A549 (cell line): ENCODE data around the gene PTPRN2. TPM values are rescaled to one million over a fixed set of nuclear protein-coding genes. Genes with fewer than 3 reads are reported as not detected.

Source experiments
- ATAC-seq, 2 experiments: fragments of 200-7000 bp in 1 of 2; fragments of >200 bp in 1 of 2; cut with Nextera tagmentation in 1 of 2; cut with Tn5 transposase in 1 of 2; 3 replicates each; pipeline versions ENCODE4 v1.8.0 to v1.9.1; 2018 to 2020; ENCODE audit warnings: mild to moderate bottlenecking in 1 of 2, moderate library complexity in 1 of 2
- CTCF ChIA-PET: fragments of 300-600 bp; sonication (Branson Sonifier 250); formaldehyde crosslinking; extraction: SDS; loops from one replicate; lab custom pipeline; 2021; ENCODE audit warnings: antibody characterized with exemption, inconsistent platforms; lab: Yijun Ruan, JAX
- POLR2A ChIA-PET: fragments of 350-600 bp; formaldehyde crosslinking; extraction: SDS; loops from one replicate; lab custom pipeline; 2021; ENCODE audit warnings: antibody characterized with exemption, inconsistent platforms; lab: Yijun Ruan, JAX
- DNase-seq, 2 experiments: peaks; one replicate each; pipeline versions ENCODE4 v3.0.0 to v3.0.0-alpha.2; 2011 to 2016; ENCODE audit warnings: low read depth in 1 of 2, low spot score in 1 of 2
- FAIRE-seq: peaks from 2 replicates; lab custom pipeline; 2011; peaks lifted over from hg19 to GRCh38; lab: Jason Lieb, UNC
- H3K27ac ChIP-seq, 2 experiments: fragments of >200 bp; sonication (Bioruptor Twin); formaldehyde crosslinking; 3 replicates each; pipeline ENCODE4 v1.5.1; 2016 to 2017
- H3K4me1 ChIP-seq: fragments of >200 bp; sonication (Bioruptor Twin); formaldehyde crosslinking; 3 replicates; pipeline ENCODE4 v1.6.1; 2016
- H3K4me2 ChIP-seq: fragments of >200 bp; sonication (Bioruptor Twin); formaldehyde crosslinking; 3 replicates; pipeline ENCODE4 v1.6.1; 2016
- H3K4me3 ChIP-seq: fragments of >200 bp; sonication (Bioruptor Twin); formaldehyde crosslinking; 3 replicates; pipeline ENCODE4 v1.5.1; 2016
- H3K9me3 ChIP-seq: fragments of >200 bp; sonication (Bioruptor Twin); formaldehyde crosslinking; 3 replicates; pipeline ENCODE4 v1.6.1; 2016
- CBX8 ChIP-seq: fragments of 200-600 bp; sonication (generic); IDR thresholded peaks from 2 replicates; pipeline ENCODE4 v1.6.1; 2016
- CTCF ChIP-seq: fragments of >200 bp; sonication (Bioruptor Twin); formaldehyde crosslinking; IDR thresholded peaks from 3 replicates; pipeline ENCODE4 v1.5.1; 2016
- FOXS1 ChIP-seq: fragments of 250-450 bp; sonication (Bioruptor Pico); IDR thresholded peaks from 2 replicates; pipeline ENCODE4 v1.5.0; 2020; ENCODE audit warnings: mild to moderate bottlenecking, moderate library complexity
- HDAC2 ChIP-seq: fragments of 200-600 bp; sonication (generic); IDR thresholded peaks from 2 replicates; pipeline ENCODE4 v1.6.1; 2016
- HEYL ChIP-seq: fragments of 250-450 bp; sonication (Bioruptor Pico); IDR thresholded peaks from 2 replicates; pipeline ENCODE4 v1.8.0; 2021; ENCODE audit warnings: mild to moderate bottlenecking, moderate library complexity
- HOXB13 ChIP-seq: fragments of 250-450 bp; sonication (Bioruptor Pico); IDR thresholded peaks from 2 replicates; pipeline ENCODE4 v1.5.0; 2020; ENCODE audit warnings: low read depth, mild to moderate bottlenecking, moderate library complexity
- HOXB5 ChIP-seq: fragments of 250-450 bp; sonication (Bioruptor Pico); IDR thresholded peaks from 2 replicates; pipeline ENCODE4 v1.5.0; 2020; ENCODE audit warnings: mild to moderate bottlenecking, moderate library complexity
- MAFK ChIP-seq: fragments of 450-650 bp; IDR thresholded peaks from 2 replicates; pipeline ENCODE4 v1.6.1; 2014; ENCODE audit not compliant: partially characterized antibody
- MYC ChIP-seq: IDR thresholded peaks from 2 replicates; pipeline ENCODE4 v1.6.1; 2012; ENCODE audit warnings: mild to moderate bottlenecking, inconsistent platforms, low read length, improper control_type of control experiment, borderline replicate concordance
- NFE2L2 ChIP-seq: fragments of 150-350 bp; conservative IDR thresholded peaks from 2 replicates; pipeline ENCODE4 v1.6.1; 2014; ENCODE audit warnings: low read length
- NPAS2 ChIP-seq: fragments of 250-450 bp; sonication (Bioruptor Pico); IDR thresholded peaks from 2 replicates; pipeline ENCODE4 v1.8.0; 2022; ENCODE audit warnings: mild to moderate bottlenecking, moderate library complexity, borderline replicate concordance
- POLR2AphosphoS2 ChIP-seq: conservative IDR thresholded peaks from 2 replicates; pipeline ENCODE4 v1.6.1; 2012; ENCODE audit warnings: low read length, improper control_type of control experiment, inconsistent platforms
- RAD21 ChIP-seq, 2 experiments: fragments of >200 bp in 1 of 2; sonication (Bioruptor Twin) in 1 of 2; formaldehyde crosslinking in 1 of 2; IDR thresholded peaks in 1 of 2; conservative IDR thresholded peaks in 1 of 2; 2 replicates in 1 of 2; 3 replicates in 1 of 2; pipeline ENCODE4 v1.6.1; 2012 to 2018; ENCODE audit warnings: inconsistent platforms in 1 of 2
- RARB ChIP-seq: fragments of 250-450 bp; sonication (Bioruptor Pico); IDR thresholded peaks from 2 replicates; pipeline ENCODE4 v1.8.0; 2021; ENCODE audit warnings: mild to moderate bottlenecking, moderate library complexity
- RNF2 ChIP-seq: fragments of 200-600 bp; sonication (generic); IDR thresholded peaks from 2 replicates; pipeline ENCODE4 v1.6.1; 2016; ENCODE audit warnings: low read depth, mild to moderate bottlenecking, antibody characterized with exemption, moderate library complexity, borderline replicate concordance
- ZFP36 ChIP-seq: fragments of 450-650 bp; IDR thresholded peaks from 2 replicates; pipeline ENCODE4 v1.6.1; 2014; ENCODE audit warnings: borderline replicate concordance; ENCODE audit not compliant: partially characterized antibody
- WGBS: methylation state at CpG from one replicate; pipeline ENCODE4 v1.1.6; 2017; ENCODE audit errors: missing lambda C conversion rate; 5-methylcytosine and 5-hydroxymethylcytosine counted together
- polyA plus RNA-seq, 4 experiments: library from polyadenylated mRNA; depleted of rRNA in 3 of 4; stranded (reverse); fragments of >200 nt; fragmentation: RNase III in 1 of 4; extraction: RNeasy Plus Mini Kit Qiagen cat#74134 plus additional on column Dnase treatment in 1 of 4; gene quantifications; 2 replicates in 3 of 4; 3 replicates in 1 of 4; pipeline ENCODE4 v1.2.3, GENCODE V29; 2011 to 2017
- TF ChIP-seq, protein P1 (sequence below): fragments of >200 bp; sonication (Bioruptor Twin); formaldehyde crosslinking; IDR thresholded peaks from 3 replicates; pipeline ENCODE4 v1.6.1; 2016
- TF ChIP-seq, protein P2 (sequence below): fragments of 150-350 bp; IDR thresholded peaks from 2 replicates; pipeline ENCODE4 v1.6.1; 2014; ENCODE audit warnings: low read depth, mild to moderate bottlenecking, low read length

Gene PTPRN2
- polyA plus RNA-seq, 2 of the 4 experiments (the other 2 are of a cell fraction): 0.41 to 1.2 TPM

DNA sequence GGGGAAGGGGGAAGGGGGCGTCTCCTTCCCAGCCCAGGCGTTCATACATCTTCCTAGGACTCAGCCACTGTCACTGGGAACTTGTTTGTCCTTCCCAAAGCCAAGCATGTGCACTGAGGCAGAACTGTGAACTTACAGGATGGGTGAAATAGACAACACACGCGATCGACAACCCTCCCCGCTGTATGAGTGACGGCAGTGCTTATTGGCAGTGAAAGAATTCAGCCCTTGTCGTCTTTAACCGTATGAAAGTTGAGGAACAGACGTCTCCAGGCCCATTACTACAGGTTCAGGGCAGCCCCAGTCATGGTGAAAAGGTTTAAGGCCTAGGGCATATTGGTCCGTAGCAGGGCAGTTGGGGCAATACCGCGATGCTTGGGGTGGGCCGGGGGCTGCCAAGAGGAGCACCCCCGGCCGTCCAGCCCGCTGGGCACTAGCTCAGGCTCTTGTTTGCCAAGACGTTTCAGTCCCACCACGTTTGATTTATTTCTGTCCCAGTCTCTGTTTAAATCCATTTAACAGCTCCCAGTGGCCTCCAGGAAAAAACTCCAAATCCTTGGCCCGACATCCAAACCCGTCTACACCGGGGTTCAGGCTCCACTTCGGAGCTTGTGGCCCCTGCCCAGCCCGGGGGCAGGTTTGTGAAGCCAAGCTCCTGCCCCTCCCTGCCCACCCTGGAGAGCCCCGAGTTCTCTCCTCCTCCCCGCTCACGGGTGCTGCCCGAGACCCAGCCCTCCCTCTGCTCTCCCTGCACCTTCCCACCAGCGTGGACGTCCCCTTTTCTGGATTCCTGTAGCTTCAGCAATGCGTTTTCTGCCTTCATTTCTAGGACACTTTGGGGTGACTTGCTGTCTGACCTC lies 1091.0 kb downstream of the PTPRN2 start:
- TF ChIP-seq RAD21 (conservative IDR thresholded peaks at IDR 0.05 in 1 of 2, IDR thresholded peaks at IDR 0.05 in 1 of 2) (no peak), NFE2L2 (no peak), RARB (no peak), NPAS2 (CRISPR knock-in tag) (no peak), HOXB13 (CRISPR knock-in tag) (no peak), POLR2AphosphoS2 (no peak), HEYL (CRISPR knock-in tag) (no peak), RNF2 (no peak)
- TF ChIP-seq, protein P1, sequence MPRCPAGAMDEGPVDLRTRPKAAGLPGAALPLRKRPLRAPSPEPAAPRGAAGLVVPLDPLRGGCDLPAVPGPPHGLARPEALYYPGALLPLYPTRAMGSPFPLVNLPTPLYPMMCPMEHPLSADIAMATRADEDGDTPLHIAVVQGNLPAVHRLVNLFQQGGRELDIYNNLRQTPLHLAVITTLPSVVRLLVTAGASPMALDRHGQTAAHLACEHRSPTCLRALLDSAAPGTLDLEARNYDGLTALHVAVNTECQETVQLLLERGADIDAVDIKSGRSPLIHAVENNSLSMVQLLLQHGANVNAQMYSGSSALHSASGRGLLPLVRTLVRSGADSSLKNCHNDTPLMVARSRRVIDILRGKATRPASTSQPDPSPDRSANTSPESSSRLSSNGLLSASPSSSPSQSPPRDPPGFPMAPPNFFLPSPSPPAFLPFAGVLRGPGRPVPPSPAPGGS: no peak
- Histone ChIP-seq H3K4me1 (no peaks in the 10 kb centered on the region), H3K9me3 (no peaks in the 10 kb centered on the region), H3K27ac (no peak overlapping the region), H3K4me2 (no peak overlapping the region), H3K4me3 (no peak overlapping the region)
- FAIRE-seq (no peak), ATAC-seq (no peak), DNase-seq (no peak)
- 66% methylated on average over 28 of the region's 31 CpGs for WGBS
- ChIA-PET POLR2A (no interaction called here), CTCF (interaction anchor here (1.4 kb wide), 1 partner anchor 11 kb away, joined by 3 read pairs; no protein-coding TSS in a partner anchor)

- ChIA-PET CTCF (no interaction called here), POLR2A (no interaction called here)
Observed at GRCh38 chr7:157495594-157495993, 1092.0 kb downstream of the PTPRN2 start.

More at GRCh38 chr7:157495594-157495993, 1092.0 kb downstream of the PTPRN2 start:
- no peak overlapping the region for H3K4me3 ChIP-seq
- ATAC-seq (no peak), FAIRE-seq (no peak), DNase-seq (no peak)
- H3K27ac ChIP-seq: no peak overlapping the region
- peaks cover 7% of the 10 kb centered on the region; the same call in 2 of the 3 replicates for H3K9me3 ChIP-seq
- 81% methylated on average over 13 of the region's 13 CpGs for WGBS
- H3K4me2 ChIP-seq: no peak overlapping the region
- TF ChIP-seq NPAS2 (CRISPR knock-in tag) (no peak), HOXB5 (CRISPR knock-in tag) (no peak), POLR2AphosphoS2 (no peak), FOXS1 (CRISPR knock-in tag) (no peak), RNF2 (no peak), ZFP36 (no peak), HDAC2 (no peak), CBX8 (no peak), CTCF (no peak), HOXB13 (CRISPR knock-in tag) (no peak), MAFK (no peak), MYC (no peak)
- TF ChIP-seq, protein P2, sequence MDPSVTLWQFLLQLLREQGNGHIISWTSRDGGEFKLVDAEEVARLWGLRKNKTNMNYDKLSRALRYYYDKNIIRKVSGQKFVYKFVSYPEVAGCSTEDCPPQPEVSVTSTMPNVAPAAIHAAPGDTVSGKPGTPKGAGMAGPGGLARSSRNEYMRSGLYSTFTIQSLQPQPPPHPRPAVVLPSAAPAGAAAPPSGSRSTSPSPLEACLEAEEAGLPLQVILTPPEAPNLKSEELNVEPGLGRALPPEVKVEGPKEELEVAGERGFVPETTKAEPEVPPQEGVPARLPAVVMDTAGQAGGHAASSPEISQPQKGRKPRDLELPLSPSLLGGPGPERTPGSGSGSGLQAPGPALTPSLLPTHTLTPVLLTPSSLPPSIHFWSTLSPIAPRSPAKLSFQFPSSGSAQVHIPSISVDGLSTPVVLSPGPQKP: no peak
- peaks cover 3% of the 10 kb centered on the region; the same call in 1 of the 3 replicates for H3K4me1 ChIP-seq
